ENCODE measurements around the gene DOK5. TPM values are rescaled to one million over a fixed set of nuclear protein-coding genes. Genes with fewer than 3 reads are reported as not detected.
A peak's percentile ranks its signal among the peaks of the same experiment; 100 is the strongest.

DOK5 gene
- total RNA-seq, 1 donor from 2014 or later = 3.3 TPM

DNA sequence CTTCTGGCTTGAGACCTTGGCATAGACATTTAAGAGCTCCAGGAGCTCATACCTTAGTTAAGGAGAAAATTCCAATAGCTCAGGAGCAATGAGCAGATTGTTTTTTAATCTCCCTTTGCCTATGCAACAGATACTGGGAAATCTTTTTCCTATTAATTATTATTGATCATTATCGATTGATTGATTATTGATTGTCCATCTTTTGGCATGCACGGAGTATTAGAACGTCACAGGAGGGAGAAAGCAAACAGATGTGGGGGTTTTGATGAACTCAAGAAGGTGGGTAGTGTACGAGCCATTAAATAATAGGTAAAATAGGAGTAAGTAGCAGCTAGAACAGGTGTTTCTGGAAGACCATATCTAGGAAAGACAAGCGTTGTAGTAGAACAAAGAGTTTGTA is 205.0 kb downstream of the DOK5 start:
- no peaks in the 10 kb centered on the region for H3K9me3 Mint-ChIP-seq
- no peak for DNase-seq (ENCODE audit: low spot score in 2 of 2, unreplicated experiment in 2 of 2)
- TF ChIP-seq, protein P1, sequence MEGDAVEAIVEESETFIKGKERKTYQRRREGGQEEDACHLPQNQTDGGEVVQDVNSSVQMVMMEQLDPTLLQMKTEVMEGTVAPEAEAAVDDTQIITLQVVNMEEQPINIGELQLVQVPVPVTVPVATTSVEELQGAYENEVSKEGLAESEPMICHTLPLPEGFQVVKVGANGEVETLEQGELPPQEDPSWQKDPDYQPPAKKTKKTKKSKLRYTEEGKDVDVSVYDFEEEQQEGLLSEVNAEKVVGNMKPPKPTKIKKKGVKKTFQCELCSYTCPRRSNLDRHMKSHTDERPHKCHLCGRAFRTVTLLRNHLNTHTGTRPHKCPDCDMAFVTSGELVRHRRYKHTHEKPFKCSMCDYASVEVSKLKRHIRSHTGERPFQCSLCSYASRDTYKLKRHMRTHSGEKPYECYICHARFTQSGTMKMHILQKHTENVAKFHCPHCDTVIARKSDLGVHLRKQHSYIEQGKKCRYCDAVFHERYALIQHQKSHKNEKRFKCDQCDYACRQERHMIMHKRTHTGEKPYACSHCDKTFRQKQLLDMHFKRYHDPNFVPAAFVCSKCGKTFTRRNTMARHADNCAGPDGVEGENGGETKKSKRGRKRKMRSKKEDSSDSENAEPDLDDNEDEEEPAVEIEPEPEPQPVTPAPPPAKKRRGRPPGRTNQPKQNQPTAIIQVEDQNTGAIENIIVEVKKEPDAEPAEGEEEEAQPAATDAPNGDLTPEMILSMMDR (IDR thresholded peaks at IDR 0.05; ENCODE audit: unreplicated experiment) = no peak
- no peak overlapping the region for H3K4me3 Mint-ChIP-seq
- peaks cover 24% of the 10 kb centered on the region for H3K27me3 Mint-ChIP-seq (ENCODE audit: low read depth)
- no peak overlapping the region for H3K27ac Mint-ChIP-seq
- H3K36me3 Mint-ChIP-seq = no peaks in the 10 kb centered on the region
- peaks cover 12% of the 10 kb centered on the region for H3K4me1 Mint-ChIP-seq

DNA sequence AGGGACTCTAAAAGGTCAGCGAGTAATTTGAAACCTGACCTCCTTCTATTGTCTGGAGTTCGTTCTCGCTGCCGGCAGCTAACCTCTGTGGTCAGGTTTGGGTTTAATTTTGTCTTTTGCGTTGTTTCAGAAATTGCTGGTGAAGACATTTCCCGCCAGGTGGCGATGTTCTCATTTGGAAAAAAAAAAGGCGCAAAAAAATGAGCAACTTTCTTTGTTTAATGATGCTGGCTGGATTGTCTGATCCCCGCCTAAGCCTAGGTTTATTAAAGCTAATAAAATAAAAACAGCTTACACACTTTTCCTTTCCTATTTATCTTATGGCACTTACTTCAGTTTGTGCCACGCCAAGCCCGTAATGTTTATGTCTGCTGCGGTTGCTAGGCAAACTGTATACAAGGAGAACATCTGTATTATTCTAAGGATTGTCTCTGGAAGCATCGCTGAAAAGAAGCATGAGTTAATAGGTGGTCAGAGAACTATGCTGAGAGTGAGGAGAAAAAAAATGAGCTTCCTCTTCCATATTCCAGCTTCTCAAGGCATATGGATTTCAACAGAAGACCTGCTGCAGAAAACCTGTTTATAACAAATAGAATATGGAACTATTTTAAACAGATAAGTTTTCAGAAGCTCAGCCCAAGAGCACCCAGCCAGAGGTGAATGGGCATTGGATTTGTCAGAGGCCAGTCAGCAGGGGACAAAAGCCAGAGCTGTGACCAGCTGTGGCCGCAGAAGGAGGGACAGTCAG is 205.7 kb downstream of the DOK5 start:
- H3K27ac Mint-ChIP-seq = peak overlapping the region; percentile 49
- no peaks in the 10 kb centered on the region for H3K36me3 Mint-ChIP-seq
- H3K4me3 Mint-ChIP-seq = peak overlapping the region; percentile 2
- H3K9me3 Mint-ChIP-seq = no peaks in the 10 kb centered on the region
- peaks cover 12% of the 10 kb centered on the region for H3K4me1 Mint-ChIP-seq
- H3K27me3 Mint-ChIP-seq (ENCODE audit: low read depth) = peaks cover 26% of the 10 kb centered on the region
- peak in 1 of 2 experiments; percentile 62 for DNase-seq (ENCODE audit: low spot score in 2 of 2, unreplicated experiment in 2 of 2)
- TF ChIP-seq, protein P1 (IDR thresholded peaks at IDR 0.05; ENCODE audit: unreplicated experiment) = peak; percentile 90

DNA sequence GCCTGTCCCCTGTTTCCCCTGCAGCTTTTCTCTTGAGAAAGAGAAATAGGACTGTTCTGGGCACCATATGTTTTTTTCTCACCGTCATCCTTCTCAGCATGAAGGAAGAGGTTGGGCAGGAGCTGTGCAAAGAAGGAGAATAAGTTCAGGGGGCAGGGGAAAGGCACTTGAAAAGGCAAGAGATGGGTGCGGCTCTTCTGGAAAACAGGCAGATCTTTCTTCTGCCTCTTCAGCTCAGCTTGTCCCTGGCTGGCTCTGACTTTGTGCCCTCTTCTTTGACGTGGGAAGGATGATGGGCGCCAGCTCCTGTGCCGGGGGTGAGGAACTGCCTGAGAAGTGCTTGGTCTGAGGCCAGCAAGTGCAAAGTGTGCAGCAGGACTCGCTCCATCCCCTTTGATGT is 206.5 kb downstream of the DOK5 start:
- DNase-seq (ENCODE audit: low spot score in 2 of 2, unreplicated experiment in 2 of 2) = no peak
- Mint-ChIP-seq H3K27ac (no peak overlapping the region), H3K4me3 (no peak overlapping the region), H3K4me1 (peaks cover 12% of the 10 kb centered on the region), H3K9me3 (no peaks in the 10 kb centered on the region), H3K36me3 (no peaks in the 10 kb centered on the region), H3K27me3 (ENCODE audit: low read depth) (peaks cover 26% of the 10 kb centered on the region)
- TF ChIP-seq, protein P1 (IDR thresholded peaks at IDR 0.05; ENCODE audit: unreplicated experiment) = no peak

DNA sequence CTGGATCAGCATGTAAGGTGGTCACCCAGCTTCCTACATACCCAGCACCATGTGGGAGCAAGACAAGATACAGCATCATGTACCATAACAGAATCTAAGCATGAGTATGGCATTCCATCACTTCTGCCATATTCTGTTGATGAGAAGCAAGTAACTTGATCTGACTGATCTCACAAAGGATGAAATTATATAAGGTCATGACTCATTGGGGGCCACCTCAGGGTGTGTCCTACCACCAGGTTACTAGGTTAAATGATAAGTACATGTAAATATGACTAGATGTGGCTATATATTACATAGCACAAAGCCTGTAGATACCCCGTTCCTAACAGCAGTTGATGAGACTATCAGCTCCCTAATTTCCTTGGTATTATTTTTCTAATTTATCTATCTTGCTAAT is 213.1 kb downstream of the DOK5 start:
- TF ChIP-seq, protein P1 (IDR thresholded peaks at IDR 0.05; ENCODE audit: unreplicated experiment) = no peak
- Mint-ChIP-seq H3K4me3 (no peak overlapping the region), H3K27me3 (ENCODE audit: low read depth) (peaks cover 17% of the 10 kb centered on the region), H3K4me1 (peaks cover 4% of the 10 kb centered on the region), H3K36me3 (no peaks in the 10 kb centered on the region), H3K9me3 (no peaks in the 10 kb centered on the region), H3K27ac (no peak overlapping the region)
- DNase-seq (ENCODE audit: low spot score in 2 of 2, unreplicated experiment in 2 of 2) = no peak

DNA sequence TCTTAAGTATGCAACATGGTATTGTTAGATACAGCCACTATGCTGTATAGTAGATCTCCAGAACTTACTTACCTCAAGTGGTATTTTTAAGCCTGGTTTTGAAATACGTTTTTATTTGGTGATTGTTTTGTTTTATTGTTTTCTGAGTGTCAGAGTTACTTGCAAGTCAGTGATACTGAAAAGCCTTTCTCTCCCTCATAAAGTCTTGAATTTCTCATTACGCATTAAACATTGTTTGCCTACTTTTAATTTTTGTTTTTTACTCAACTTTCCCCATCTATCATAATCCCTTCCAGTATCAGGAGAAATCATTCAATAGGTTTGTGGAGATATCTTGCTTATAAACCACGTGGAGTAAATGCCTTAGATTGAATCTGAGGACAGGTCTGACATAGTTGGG is 214.9 kb downstream of the DOK5 start:
- no peak for DNase-seq (ENCODE audit: low spot score in 2 of 2, unreplicated experiment in 2 of 2)
- Mint-ChIP-seq H3K9me3 (peaks cover 4% of the 10 kb centered on the region), H3K4me1 (no peaks in the 10 kb centered on the region), H3K27ac (no peak overlapping the region), H3K27me3 (ENCODE audit: low read depth) (peaks cover 7% of the 10 kb centered on the region), H3K4me3 (no peak overlapping the region), H3K36me3 (no peaks in the 10 kb centered on the region)
- TF ChIP-seq, protein P1 (IDR thresholded peaks at IDR 0.05; ENCODE audit: unreplicated experiment) = no peak
